ENCODE measurements around the gene PDE3B. TPM values are rescaled to one million over a fixed set of nuclear protein-coding genes. Genes with fewer than 3 reads are reported as not detected.

PDE3B gene
- total and polyA plus RNA-seq, 4 donors = 2.5 to 15.1 (median 7.6) TPM

GRCh38 chr11:14813516-14813915 is 169.9 kb downstream of the PDE3B start:
- Histone ChIP-seq H3K27me3 (ENCODE audit: control insufficient read depth in 1 of 2, insufficient read depth in 2 of 2, low read length in 1 of 2) (no peaks in the 10 kb centered on the region), H3K36me3 (ENCODE audit: control insufficient read depth in 1 of 2, insufficient read depth in 2 of 2, low read length in 1 of 2) (no peaks in the 10 kb centered on the region), H3K9me3 (ENCODE audit: control insufficient read depth, low read length) (no peaks in the 10 kb centered on the region), H3K4me1 (ENCODE audit: control insufficient read depth in 1 of 2, insufficient read depth in 2 of 2, low read length in 2 of 2) (no peaks in the 10 kb centered on the region), H3K27ac (ENCODE audit: low read depth in 1 of 2, low read length in 2 of 2) (no peak overlapping the region), H3K4me3 (ENCODE audit: low read length in 2 of 2) (no peak overlapping the region)
- ATAC-seq (ENCODE audit: low FRiP score) (no peak), DNase-seq (no peak)
- intact Hi-C loops (cut with DNase I) = no loop called here

GRCh38 chr11:14818779-14819178 is 175.2 kb downstream of the PDE3B start:
- WGBS, 2 donors = 98 to 99% methylated on average over 2 of the region's 2 CpGs
- DNase-seq = no peak
- no peaks in the 10 kb centered on the region for H3K36me3 ChIP-seq (ENCODE audit: control insufficient read depth in 1 of 2, insufficient read depth in 2 of 2, low read length in 1 of 2)

GRCh38 chr11:14819596-14819995 is 176.0 kb downstream of the PDE3B start:
- intact Hi-C loops (cut with DNase I) = no loop called here
- ATAC-seq (ENCODE audit: low FRiP score) (no peak), DNase-seq (no peak)
- no peak overlapping the region for H3K4me3 ChIP-seq (ENCODE audit: low read length in 2 of 2)
- H3K36me3 ChIP-seq (ENCODE audit: control insufficient read depth in 1 of 2, insufficient read depth in 2 of 2, low read length in 1 of 2) = no peaks in the 10 kb centered on the region
- H3K27me3 ChIP-seq (ENCODE audit: control insufficient read depth in 1 of 2, insufficient read depth in 2 of 2, low read length in 1 of 2) = no peaks in the 10 kb centered on the region
- H3K27ac ChIP-seq (ENCODE audit: low read depth in 1 of 2, low read length in 2 of 2) = no peak overlapping the region
- no peaks in the 10 kb centered on the region for H3K4me1 ChIP-seq (ENCODE audit: control insufficient read depth in 1 of 2, insufficient read depth in 2 of 2, low read length in 2 of 2)
- H3K9me3 ChIP-seq (ENCODE audit: control insufficient read depth, low read length) = no peaks in the 10 kb centered on the region

More at GRCh38 chr11:14818779-14819178, 175.2 kb downstream of the PDE3B start:
- Histone ChIP-seq H3K4me3 (ENCODE audit: low read length in 2 of 2) (no peak overlapping the region), H3K27me3 (ENCODE audit: control insufficient read depth in 1 of 2, insufficient read depth in 2 of 2, low read length in 1 of 2) (no peaks in the 10 kb centered on the region), H3K27ac (ENCODE audit: low read depth in 1 of 2, low read length in 2 of 2) (no peak overlapping the region), H3K9me3 (ENCODE audit: control insufficient read depth, low read length) (no peaks in the 10 kb centered on the region), H3K4me1 (ENCODE audit: control insufficient read depth in 1 of 2, insufficient read depth in 2 of 2, low read length in 2 of 2) (no peaks in the 10 kb centered on the region)
- no peak for ATAC-seq (ENCODE audit: low FRiP score)
- intact Hi-C loops (cut with DNase I) = no loop called here

GRCh38 chr11:14821031-14821430 is 177.4 kb downstream of the PDE3B start:
- intact Hi-C loops (cut with DNase I) = no loop called here
- Histone ChIP-seq H3K9me3 (ENCODE audit: control insufficient read depth, low read length) (no peaks in the 10 kb centered on the region), H3K36me3 (ENCODE audit: control insufficient read depth in 1 of 2, insufficient read depth in 2 of 2, low read length in 1 of 2) (no peaks in the 10 kb centered on the region), H3K27me3 (ENCODE audit: control insufficient read depth in 1 of 2, insufficient read depth in 2 of 2, low read length in 1 of 2) (no peaks in the 10 kb centered on the region), H3K27ac (ENCODE audit: low read depth in 1 of 2, low read length in 2 of 2) (no peak overlapping the region), H3K4me3 (ENCODE audit: low read length in 2 of 2) (no peak overlapping the region), H3K4me1 (ENCODE audit: control insufficient read depth in 1 of 2, insufficient read depth in 2 of 2, low read length in 2 of 2) (no peaks in the 10 kb centered on the region)
- ATAC-seq (ENCODE audit: low FRiP score) (no peak), DNase-seq (no peak)

- no peak overlapping the region for H3K4me3 ChIP-seq (ENCODE audit: low read length in 2 of 2)
- WGBS, 2 donors = 82% methylated on average over 2 of the region's 2 CpGs
- intact Hi-C loops (cut with DNase I) = no loop called here
Measured at GRCh38 chr11:14826600-14826999, 183.0 kb downstream of the PDE3B start.

GRCh38 chr11:14835496-14836492 is 192.2 kb downstream of the PDE3B start:
- intact Hi-C loops (cut with DNase I) = no loop called here
- DNase-seq (no peak), ATAC-seq (ENCODE audit: low FRiP score) (no peak)
- Histone ChIP-seq H3K4me3 (ENCODE audit: low read length in 2 of 2) (no peak overlapping the region), H3K36me3 (ENCODE audit: control insufficient read depth in 1 of 2, insufficient read depth in 2 of 2, low read length in 1 of 2) (no peaks in the 10 kb centered on the region), H3K27me3 (ENCODE audit: control insufficient read depth in 1 of 2, insufficient read depth in 2 of 2, low read length in 1 of 2) (no peaks in the 10 kb centered on the region), H3K4me1 (ENCODE audit: control insufficient read depth in 1 of 2, insufficient read depth in 2 of 2, low read length in 2 of 2) (no peaks in the 10 kb centered on the region), H3K9me3 (ENCODE audit: control insufficient read depth, low read length) (no peaks in the 10 kb centered on the region), H3K27ac (ENCODE audit: low read depth in 1 of 2, low read length in 2 of 2) (no peak overlapping the region)

More at GRCh38 chr11:14826600-14826999, 183.0 kb downstream of the PDE3B start:
- Histone ChIP-seq H3K27ac (ENCODE audit: low read depth in 1 of 2, low read length in 2 of 2) (no peak overlapping the region), H3K36me3 (ENCODE audit: control insufficient read depth in 1 of 2, insufficient read depth in 2 of 2, low read length in 1 of 2) (no peaks in the 10 kb centered on the region), H3K4me1 (ENCODE audit: control insufficient read depth in 1 of 2, insufficient read depth in 2 of 2, low read length in 2 of 2) (no peaks in the 10 kb centered on the region), H3K9me3 (ENCODE audit: control insufficient read depth, low read length) (no peaks in the 10 kb centered on the region), H3K27me3 (ENCODE audit: control insufficient read depth in 1 of 2, insufficient read depth in 2 of 2, low read length in 1 of 2) (no peaks in the 10 kb centered on the region)
- DNase-seq = no peak
- ATAC-seq (ENCODE audit: low FRiP score) = no peak

GRCh38 chr11:14842002-14842401 is 198.4 kb downstream of the PDE3B start:
- no peaks in the 10 kb centered on the region for H3K9me3 ChIP-seq (ENCODE audit: control insufficient read depth, low read length)
- DNase-seq (no peak), ATAC-seq (ENCODE audit: low FRiP score) (no peak)
- H3K27ac ChIP-seq (ENCODE audit: low read depth in 1 of 2, low read length in 2 of 2) = no peak overlapping the region
- no peaks in the 10 kb centered on the region for H3K4me1 ChIP-seq (ENCODE audit: control insufficient read depth in 1 of 2, insufficient read depth in 2 of 2, low read length in 2 of 2)
- H3K27me3 ChIP-seq (ENCODE audit: control insufficient read depth in 1 of 2, insufficient read depth in 2 of 2, low read length in 1 of 2) = no peaks in the 10 kb centered on the region
- 93% methylated on average over 3 of the region's 3 CpGs for WGBS, 2 donors
- no peaks in the 10 kb centered on the region for H3K36me3 ChIP-seq (ENCODE audit: control insufficient read depth in 1 of 2, insufficient read depth in 2 of 2, low read length in 1 of 2)
- H3K4me3 ChIP-seq (ENCODE audit: low read length in 2 of 2) = no peak overlapping the region
- intact Hi-C loops (cut with DNase I) = no loop called here

GRCh38 chr11:14852571-14853177 is 209.1 kb downstream of the PDE3B start:
- H3K4me1 ChIP-seq (ENCODE audit: control insufficient read depth in 1 of 2, insufficient read depth in 2 of 2, low read length in 2 of 2) = no peaks in the 10 kb centered on the region
- DNase-seq (no peak), ATAC-seq (ENCODE audit: low FRiP score) (no peak)
- no peaks in the 10 kb centered on the region for H3K9me3 ChIP-seq (ENCODE audit: control insufficient read depth, low read length)
- H3K27ac ChIP-seq (ENCODE audit: low read depth in 1 of 2, low read length in 2 of 2) = no peak overlapping the region
- no peaks in the 10 kb centered on the region for H3K36me3 ChIP-seq (ENCODE audit: control insufficient read depth in 1 of 2, insufficient read depth in 2 of 2, low read length in 1 of 2)
- intact Hi-C loops (cut with DNase I) = no loop called here
- WGBS, 2 donors = 97 to 99% methylated on average over 4 of the region's 4 CpGs
- no peaks in the 10 kb centered on the region for H3K27me3 ChIP-seq (ENCODE audit: control insufficient read depth in 1 of 2, insufficient read depth in 2 of 2, low read length in 1 of 2)
- no peak overlapping the region for H3K4me3 ChIP-seq (ENCODE audit: low read length in 2 of 2)

- H3K36me3 ChIP-seq (ENCODE audit: control insufficient read depth in 1 of 2, insufficient read depth in 2 of 2, low read length in 1 of 2) = no peaks in the 10 kb centered on the region
- no peaks in the 10 kb centered on the region for H3K4me1 ChIP-seq (ENCODE audit: control insufficient read depth in 1 of 2, insufficient read depth in 2 of 2, low read length in 2 of 2)
- no peak overlapping the region for H3K4me3 ChIP-seq (ENCODE audit: low read length in 2 of 2)
- ATAC-seq (ENCODE audit: low FRiP score) (no peak), DNase-seq (no peak)
- intact Hi-C loops (cut with DNase I) = no loop called here
- no peaks in the 10 kb centered on the region for H3K27me3 ChIP-seq (ENCODE audit: control insufficient read depth in 1 of 2, insufficient read depth in 2 of 2, low read length in 1 of 2)
- no peak overlapping the region for H3K27ac ChIP-seq (ENCODE audit: low read depth in 1 of 2, low read length in 2 of 2)
- no peaks in the 10 kb centered on the region for H3K9me3 ChIP-seq (ENCODE audit: control insufficient read depth, low read length)
Measured at GRCh38 chr11:14854057-14854456, 210.5 kb downstream of the PDE3B start.

All from aorta (tissue), 5 donors.